Activated effector memory CD4-positive, alpha-beta T cell treated with anti-CD3 and anti-CD28 coated beads, Interleukin-2, amount 50 U/mL, for 16 hours (primary cell): ENCODE measurements around the gene EXOC3L1.
A peak's percentile ranks its signal among the peaks of the same experiment; 100 is the strongest.

Source experiments
- DNase-seq: peaks from one replicate; pipeline ENCODE4 v3.0.0-alpha.2; 2020

EXOC3L1 gene

DNA sequence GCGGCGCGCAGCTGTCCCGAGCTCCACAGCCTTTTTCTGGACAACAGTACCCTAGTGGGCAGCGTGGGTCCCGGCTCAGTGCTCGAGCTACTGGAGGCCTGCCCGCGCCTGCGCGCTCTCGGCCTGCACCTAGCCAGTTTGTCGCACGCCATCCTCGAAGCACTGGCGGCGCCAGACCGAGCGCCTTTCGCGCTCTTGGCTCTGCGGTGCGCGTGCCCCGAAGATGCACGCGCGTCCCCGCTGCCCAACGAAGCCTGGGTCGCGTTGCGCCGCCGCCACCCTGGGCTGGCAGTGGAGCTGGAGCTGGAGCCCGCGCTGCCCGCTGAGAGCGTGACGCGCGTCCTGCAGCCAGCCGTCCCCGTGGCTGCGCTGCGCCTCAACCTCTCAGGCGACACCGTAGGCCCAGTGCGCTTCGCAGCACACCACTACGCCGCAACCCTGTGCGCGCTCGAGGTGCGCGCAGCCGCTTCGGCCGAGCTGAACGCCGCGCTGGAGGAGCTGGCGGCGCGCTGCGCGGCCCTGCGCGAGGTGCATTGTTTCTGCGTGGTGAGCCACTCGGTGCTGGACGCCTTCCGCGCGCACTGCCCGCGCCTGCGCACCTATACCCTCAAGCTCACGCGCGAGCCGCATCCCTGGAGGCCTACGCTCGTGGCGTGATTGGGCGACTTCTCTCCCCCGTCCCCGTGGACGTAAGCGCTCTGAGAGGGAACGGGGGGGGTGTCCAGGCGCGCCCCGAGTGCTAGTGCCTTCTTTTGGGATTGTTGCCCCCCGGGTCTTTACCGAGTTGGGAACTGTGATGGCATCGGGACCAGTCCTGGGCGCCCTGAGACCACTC, 26.6 kb downstream of the EXOC3L1 start:
- peak; percentile 78 for DNase-seq

DNA sequence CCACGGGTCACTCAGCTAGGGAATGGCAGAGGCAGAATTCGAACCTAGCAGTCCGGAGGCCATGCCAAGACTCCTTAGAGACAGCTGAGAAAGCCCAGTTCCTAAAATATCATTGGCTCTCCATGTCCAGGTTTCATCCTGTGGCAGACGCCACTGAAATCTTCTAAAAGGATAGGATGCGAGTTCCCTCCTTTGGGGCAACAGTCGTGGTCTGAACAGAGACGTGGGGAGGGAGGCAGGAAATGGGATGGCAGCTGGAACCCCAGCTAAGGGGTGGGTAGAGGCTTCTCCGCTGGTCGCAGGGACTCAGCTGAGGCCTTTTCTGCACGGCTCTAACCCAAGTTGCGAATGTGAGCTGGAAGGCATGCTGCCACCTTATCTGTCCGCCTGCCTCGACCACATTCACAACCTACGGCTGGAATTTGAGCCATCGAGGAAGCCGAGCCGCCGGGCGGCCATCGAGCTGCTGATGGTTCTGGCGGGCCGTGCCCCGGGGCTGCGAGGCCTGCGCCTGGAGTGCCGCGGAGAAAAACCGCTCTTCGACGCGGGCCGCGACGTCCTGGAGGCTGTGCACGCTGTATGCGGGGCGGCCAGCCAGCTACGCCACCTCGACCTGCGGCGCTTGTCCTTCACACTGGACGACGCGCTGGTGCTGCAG, 27.3 kb downstream of the EXOC3L1 start:
- no peak for DNase-seq

DNA sequence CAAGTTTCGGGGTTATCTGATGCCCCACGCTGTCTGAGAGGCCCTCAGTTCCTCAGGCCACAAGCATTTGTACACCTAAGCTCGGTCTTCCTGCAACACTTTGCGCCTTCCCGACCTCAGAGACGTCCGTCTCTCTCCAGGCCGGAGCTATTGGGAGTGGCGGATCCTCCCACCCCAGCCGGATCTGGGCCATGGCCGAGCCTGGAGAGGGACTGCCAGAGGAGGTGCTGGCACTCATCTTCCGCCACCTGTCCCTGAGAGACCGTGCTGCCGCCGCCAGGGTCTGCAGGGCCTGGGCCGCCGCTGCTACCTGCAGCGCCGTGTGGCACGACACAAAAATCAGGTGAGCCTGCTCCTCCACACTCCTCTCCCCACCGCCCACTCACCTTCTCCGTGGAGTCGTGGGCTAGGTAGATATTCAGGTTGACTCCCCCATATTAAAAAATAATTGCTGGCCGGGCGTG, 28.3 kb downstream of the EXOC3L1 start:
- DNase-seq: no peak

GRCh38 chr16:67158637-67159600, 31.0 kb downstream of the EXOC3L1 start:
- peak; percentile 93 for DNase-seq

DNA sequence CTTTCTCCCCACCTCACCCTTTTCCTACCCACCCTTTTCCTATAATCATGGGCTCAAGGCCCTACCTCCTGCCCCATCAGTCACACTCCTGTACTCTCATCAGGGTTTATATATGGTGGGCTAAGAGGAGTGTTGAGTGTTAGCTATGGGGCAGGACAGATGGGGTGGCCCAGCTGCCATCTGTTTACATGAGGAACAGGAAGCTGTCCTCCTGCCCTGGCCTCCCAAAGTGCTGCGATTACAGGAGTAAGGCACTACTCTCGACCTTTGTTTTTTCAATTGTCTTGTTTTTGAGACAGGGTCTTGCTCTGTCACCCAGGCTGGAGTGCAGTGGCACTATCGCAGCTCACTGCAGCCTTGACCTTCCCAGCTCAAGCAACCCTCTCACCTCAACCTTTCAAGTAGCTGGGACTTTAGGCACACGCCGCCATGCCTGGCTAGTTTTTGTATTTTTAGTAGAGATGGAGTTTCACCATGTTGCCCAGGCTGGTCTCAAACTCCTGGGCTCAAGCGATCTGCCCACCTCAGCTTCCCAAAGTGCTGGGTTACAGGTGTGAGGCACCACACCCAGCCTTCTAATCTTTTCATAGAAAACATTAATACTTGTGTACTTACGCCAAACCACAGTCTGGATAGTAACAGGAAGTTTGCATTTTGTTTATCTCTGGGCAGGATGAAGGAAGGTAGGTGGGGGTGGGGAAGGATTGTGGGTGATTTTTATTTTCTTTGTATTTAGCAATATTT, 31.9 kb downstream of the EXOC3L1 start:
- DNase-seq: no peak

DNA sequence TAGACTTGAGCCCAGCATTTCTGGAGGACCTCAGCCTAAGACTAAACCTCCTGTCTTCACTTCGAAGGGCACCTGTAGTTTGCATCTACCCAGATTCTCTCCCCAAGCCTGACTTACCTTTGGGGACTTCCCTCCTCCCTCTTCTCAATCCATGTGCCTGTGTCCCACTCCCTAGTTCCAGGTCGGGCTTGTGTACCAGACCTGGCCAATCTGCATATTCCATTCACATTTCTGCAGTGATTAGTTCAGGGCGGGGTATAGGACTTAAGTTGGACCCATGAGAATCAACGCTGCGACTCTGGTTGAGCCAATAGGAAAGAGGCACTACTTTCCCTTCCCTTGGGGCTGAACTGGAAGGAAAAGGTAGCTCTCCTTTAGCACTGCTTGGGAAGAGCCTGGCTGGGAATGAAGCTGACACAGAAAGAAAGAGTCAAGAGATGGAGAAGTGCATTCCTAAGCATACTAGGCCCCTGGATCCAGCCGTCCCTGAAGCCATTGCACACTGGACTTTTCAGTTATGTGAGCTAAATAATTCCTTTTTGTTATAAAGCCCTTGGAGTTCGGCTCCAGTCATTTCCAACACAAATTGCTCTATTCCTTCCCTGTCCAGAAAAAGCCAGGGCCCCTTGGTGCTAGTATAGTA, 32.7 kb downstream of the EXOC3L1 start:
- DNase-seq: no peak

DNA sequence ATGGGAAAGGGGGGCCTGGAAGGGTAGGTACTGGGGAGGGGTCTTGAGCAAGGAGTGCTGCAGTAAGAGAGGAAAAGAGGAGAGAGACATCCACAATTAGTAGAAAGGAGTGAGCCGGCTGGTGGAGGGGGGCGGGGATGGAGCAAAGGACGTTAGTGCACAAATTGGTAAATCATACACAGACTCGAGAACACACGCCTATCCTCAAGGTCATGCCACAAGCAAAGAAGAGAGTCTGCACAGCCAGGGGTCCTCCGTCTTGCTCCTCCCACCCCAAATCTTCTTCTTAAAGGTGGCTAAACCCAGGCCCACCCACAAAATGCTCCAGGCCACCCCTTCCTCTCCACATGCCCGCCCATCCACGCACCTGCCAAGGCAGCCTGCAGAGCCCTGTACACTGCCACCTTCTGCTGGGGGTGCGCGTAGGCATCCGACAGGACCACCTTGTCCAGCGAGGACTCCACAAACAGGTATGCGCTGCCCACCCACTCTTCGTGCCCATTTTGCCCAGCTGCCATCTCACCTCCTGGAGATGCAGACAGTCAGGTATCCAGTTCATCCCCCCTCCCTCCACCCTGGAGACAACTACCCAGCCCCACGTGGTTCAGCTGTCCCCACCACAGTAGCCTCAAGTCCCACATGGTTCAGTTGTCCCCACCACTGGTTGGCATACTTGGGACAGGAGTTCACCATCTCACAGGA, 33.6 kb downstream of the EXOC3L1 start:
- DNase-seq: no peak

DNA sequence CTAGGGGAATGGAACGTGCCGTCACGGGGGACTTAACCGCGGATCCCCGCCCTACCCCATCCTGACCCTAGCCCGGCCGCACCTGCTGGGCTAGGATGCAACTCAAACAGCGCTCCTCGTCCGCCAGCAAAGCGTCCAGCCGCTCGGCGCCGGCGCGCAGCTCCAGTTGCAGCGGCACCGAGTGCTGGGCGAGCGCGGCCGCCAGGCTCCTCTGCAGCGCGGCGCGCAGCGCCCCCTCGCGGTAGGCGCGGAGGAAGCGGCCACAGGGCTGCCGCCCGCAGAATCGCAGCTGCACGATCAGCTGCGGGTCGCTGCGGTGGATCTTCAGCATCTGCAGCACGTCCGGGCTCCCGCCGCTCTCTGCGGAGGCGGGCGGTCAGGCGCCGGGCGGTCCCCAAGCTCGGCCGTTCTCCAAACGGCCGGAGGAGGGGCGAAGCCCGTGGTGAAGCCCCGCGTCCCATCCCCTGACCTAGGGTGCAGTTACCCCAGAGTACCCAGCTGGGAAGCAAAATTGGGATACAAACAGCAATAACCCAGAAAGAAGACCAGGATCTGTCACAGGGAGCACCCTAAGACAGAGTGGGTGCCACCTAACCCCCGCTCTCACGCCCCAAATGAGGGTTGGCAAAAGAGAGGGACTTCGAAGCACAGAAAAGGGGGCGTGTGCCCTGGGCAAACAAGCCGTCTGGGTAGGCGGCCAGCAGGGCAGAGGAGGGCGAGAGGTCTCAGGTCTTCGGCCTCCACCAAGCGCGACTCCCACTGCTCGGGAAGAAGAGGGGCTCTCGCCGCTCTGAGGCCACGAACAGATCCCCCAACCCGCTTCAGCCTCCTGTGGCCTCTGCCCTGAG, 34.4 kb downstream of the EXOC3L1 start:
- DNase-seq: peak; percentile 93

GRCh38 chr16:67154578-67155294, 35.2 kb downstream of the EXOC3L1 start:
- DNase-seq: no peak

DNA sequence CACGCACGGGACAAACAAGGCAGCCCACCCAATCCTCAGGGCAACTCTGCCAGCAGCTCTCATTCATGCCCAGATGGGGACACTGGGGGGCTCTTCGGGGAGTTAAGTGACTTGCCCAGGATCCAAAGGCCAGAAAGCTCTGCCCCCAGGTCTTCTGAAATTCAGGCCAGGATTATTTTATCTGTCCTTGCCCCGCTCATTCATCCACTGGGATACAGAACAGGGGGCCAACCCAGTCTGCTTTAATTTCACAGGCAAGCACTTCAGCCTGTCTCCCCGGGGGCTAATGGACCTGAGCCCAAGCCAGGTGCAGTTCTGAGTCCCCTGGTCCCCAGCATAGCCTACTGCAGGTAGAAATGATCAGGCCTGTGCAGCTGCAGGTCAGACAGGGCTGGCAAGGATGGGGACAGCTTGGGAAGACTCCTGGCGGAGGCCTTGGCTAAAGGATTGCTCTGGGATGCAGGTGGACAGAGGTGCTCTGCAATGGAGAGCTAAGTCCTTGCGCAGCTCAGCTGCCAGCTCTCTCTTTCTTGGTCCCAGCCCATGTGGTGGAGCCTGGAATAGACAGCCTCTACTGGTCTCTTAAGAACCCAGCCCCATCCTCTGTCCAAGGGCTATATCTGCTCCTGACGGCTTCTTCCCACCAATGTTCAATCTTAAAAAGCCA, 38.4 kb downstream of the EXOC3L1 start:
- DNase-seq: no peak

DNA sequence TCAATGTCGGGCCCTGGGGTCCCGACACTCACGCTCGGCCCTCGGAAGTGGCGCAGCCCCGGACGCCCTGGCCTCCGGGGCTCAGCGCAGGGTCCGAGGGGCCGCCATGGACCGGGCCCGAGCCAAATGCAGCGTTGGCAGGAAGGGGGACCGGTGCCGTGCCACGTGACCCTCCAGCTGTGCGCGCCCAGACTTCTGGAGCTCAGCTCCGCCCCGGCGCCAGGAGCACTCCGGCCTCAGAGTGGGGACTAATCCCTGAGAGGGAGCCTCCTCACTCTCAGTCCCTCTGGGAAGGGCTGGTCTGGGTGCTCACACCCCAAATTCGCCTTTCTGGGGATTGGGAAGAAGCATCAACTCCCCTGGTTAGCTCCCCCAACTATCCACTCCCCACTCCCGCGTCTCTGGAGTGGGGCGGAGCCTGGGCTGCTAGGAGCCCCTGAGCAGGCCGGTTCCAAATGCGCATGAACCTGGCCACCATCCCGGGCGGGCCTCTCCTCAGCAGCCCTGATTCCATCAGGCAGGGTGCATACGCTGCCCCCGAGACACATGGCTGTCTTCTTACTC, 39.0 kb downstream of the EXOC3L1 start, which contains the start of gene B3GNT9:
B3GNT9 (minus strand) TSS at position 166 of the 564 bp plus-strand sequence. CDS start 513 bp downstream, outside the sequence.
- DNase-seq: peak; percentile 79

GRCh38 chr16:67150047-67150832, 39.7 kb downstream of the EXOC3L1 start:
- DNase-seq: peak; percentile 84

- DNase-seq: no peak
These were observed 40.5 kb downstream of the EXOC3L1 start for GRCh38 chr16:67149276-67150046.

GRCh38 chr16:67148656-67149275, 41.2 kb downstream of the EXOC3L1 start:
- DNase-seq: no peak

- no peak for DNase-seq
These were observed 41.7 kb downstream of the EXOC3L1 start for GRCh38 chr16:67148221-67148620.
